BLaER1 (cell line): ENCODE measurements around the gene REST.
"Not testable (repeated sequence)": the region's sequence is repeated elsewhere in the genome, so short reads cannot be mapped to it uniquely, and the experiment has no call there.

Source experiments
- H3K27ac ChIP-seq: shearing (Covaris generic); formaldehyde crosslinking; 2 replicates; pipeline ENCODE4 v1.8.1; 2022
- H3K27me3 ChIP-seq: shearing (Covaris generic); formaldehyde crosslinking; 2 replicates; pipeline ENCODE4 v1.8.1; 2022
- H3K36me3 ChIP-seq: shearing (Covaris generic); formaldehyde crosslinking; 2 replicates; pipeline ENCODE4 v1.8.1; 2022
- H3K4me1 ChIP-seq: shearing (Covaris generic); formaldehyde crosslinking; 2 replicates; pipeline ENCODE4 v1.8.1; 2022
- H3K4me2 ChIP-seq: shearing (Covaris generic); formaldehyde crosslinking; 2 replicates; pipeline ENCODE4 v1.8.1; 2022
- H3K4me3 ChIP-seq: shearing (Covaris generic); formaldehyde crosslinking; 2 replicates; pipeline ENCODE4 v1.8.1; 2022
- H3K9ac ChIP-seq: shearing (Covaris generic); formaldehyde crosslinking; 2 replicates; pipeline ENCODE4 v1.8.1; 2022
- H3K9me3 ChIP-seq: shearing (Covaris generic); formaldehyde crosslinking; 2 replicates; pipeline ENCODE4 v1.8.1; 2022
- H4K20me1 ChIP-seq: shearing (Covaris generic); formaldehyde crosslinking; 2 replicates; pipeline ENCODE4 v1.8.1; 2022
- Cebpa-rat ChIP-seq: shearing (Covaris generic); IDR thresholded peaks from 2 replicates; pipeline ENCODE4 v1.8.1; 2022

The REST gene

DNA sequence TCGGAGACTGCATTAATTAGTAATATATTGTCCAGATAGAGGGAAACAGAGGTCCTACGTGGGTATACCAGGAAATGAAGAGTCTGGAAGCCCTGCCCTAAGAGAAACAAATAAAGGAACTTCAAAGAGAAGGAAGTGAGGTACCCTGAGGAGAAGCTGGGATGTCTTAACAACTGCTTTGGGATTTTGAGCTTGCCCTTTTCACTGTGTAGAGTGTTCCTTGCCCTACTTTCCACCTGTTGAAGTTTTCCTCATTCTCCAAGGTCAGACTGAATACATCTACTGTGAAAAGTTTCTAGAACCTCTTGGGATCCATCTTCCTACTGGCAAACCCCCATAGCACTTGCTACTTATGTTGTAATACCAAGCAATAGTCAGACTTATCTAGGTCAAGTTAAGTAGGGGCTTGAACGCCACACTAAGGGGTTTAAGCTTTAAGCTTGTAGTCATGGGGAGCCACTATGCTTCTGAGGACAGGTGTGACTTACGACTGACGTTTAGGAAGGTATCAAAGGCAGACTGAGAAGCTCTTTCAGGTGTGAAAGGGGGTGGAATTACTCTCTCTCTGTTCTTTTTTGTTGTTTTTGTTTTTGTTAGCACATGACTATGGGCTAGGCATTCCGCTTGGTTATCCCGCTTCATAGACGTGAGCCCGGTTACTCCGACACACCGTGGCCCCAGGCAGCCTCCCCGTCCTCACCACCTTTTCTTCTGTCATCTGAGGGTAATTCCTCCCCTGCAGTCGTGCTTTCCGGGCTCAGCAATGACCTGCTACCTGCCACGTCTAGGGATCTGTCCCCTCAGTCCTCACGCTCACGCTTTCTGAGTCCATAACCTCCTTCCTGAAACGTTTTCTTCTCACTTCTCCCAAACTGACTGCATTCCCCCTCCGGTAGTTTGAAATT is 959 bp upstream of the REST start:
- H3K4me1 ChIP-seq: peaks cover 37% of the 10 kb centered on the region
- H3K9ac ChIP-seq: 0 out of 2 replicates have a peak overlapping the region, but pooled peaks have one; percentile 30
- H3K36me3 ChIP-seq: peaks cover 9% of the 10 kb centered on the region
- H3K27me3 ChIP-seq: no peaks in the 10 kb centered on the region
- no peaks in the 10 kb centered on the region for H3K9me3 ChIP-seq
- no peak overlapping the region for H3K27ac ChIP-seq
- H3K4me3 ChIP-seq: peak overlapping the region; percentile 89
- H4K20me1 ChIP-seq: peaks cover 33% of the 10 kb centered on the region
- no peak for TF ChIP-seq Cebpa-rat
- H3K4me2 ChIP-seq: peak overlapping the region; percentile 70

DNA sequence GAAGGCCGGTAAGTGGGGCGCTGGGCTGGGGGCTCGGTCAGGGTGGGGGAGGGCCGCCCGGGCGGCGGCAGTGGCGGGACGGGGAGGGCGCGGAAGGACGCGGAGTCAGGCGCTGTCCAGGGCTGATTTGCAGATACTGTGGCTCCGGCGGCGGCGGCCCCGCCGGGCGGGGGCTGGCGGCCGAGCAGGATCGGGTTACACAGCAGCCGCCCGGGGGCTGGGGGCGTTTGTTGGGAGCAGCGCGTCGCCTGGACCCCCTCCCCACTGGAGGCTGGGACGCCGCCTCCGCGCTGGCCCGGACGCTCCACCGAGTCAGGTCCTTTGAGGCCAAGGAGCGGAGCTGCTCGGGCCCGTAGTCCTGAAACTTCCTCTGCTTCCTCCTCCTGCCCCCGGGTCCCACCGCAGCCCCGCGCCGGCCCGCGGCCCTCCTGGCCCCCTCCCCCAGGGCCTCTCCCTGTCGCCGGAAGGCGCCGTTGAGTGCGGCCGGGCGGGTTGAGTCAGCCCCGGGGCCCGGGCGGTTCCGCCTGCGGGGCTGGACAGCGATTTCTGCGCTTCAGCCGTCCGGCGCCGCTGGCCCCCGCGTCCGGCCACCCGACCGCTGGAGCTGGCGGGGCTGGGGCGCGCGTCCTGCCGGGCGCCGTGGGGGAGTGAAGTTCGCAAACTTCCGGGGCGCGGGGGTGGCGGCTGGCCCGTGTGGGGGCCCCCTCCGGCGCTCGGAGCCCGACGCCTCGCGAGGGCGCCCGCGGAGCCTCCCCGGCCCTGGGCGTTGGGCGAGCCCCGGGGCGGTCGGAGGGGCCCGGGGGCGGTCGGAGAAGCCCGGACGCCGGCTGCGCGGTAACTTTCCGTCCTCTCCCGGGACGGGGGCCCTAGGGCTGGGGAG is 746 bp downstream of the REST start:
- Histone ChIP-seq H3K4me1 (peaks cover 54% of the 10 kb centered on the region), H3K27me3 (no peaks in the 10 kb centered on the region), H3K4me2 (peak overlapping the region; percentile 81), H3K9me3 (no peaks in the 10 kb centered on the region), H3K27ac (peak overlapping the region; percentile 98), H3K9ac (peak overlapping the region; percentile 97), H4K20me1 (peaks cover 50% of the 10 kb centered on the region), H3K4me3 (peak overlapping the region; percentile 89), H3K36me3 (peaks cover 25% of the 10 kb centered on the region)
- TF ChIP-seq Cebpa-rat: no peak

DNA sequence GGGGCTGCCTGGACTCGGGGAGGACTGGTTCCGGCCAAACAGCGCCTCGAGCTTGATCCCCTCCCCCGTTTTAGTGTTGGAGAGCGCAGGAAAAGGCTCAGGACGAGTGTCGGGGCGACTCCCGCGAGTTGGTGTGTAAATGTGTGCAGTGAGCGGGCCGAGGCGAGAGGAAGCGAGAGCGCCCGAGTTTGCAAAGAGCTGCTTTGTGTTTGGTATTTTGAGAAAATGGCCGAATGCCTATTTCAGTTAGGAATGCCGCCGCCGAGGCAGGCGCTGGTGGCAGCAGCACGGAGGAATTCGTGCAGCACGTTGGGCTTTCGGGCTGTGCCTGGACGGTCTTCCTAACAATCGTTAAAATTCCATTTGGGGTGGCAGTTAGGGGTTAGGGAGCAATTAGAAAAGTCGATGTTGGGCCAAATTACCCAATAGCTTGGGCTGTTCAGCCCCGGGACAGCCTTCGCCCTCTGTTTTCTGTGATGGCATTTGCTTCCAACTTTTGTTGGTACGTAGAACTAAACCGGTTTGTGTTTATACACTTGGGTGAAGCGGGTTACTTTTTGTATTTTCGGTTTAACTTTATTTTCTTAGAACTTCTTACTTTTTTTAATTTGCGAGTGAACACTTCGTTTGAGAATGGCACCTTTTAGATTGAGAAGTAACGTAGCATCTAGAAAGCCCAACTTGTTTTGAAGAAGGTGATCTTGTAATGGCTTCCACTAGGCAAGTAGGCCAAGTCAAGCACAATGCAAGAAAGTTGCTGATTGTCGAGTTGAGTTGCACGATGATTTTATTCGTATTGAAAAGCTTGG is 1.6 kb downstream of the REST start:
- TF ChIP-seq Cebpa-rat: no peak
- H4K20me1 ChIP-seq: peaks cover 59% of the 10 kb centered on the region
- peak overlapping the region; percentile 81 for H3K4me2 ChIP-seq
- peaks cover 60% of the 10 kb centered on the region for H3K4me1 ChIP-seq
- peak overlapping the region; percentile 89 for H3K4me3 ChIP-seq
- no peaks in the 10 kb centered on the region for H3K27me3 ChIP-seq
- peak overlapping the region; percentile 97 for H3K9ac ChIP-seq
- H3K9me3 ChIP-seq: no peaks in the 10 kb centered on the region
- peaks cover 34% of the 10 kb centered on the region for H3K36me3 ChIP-seq
- peak overlapping the region; percentile 98 for H3K27ac ChIP-seq

DNA sequence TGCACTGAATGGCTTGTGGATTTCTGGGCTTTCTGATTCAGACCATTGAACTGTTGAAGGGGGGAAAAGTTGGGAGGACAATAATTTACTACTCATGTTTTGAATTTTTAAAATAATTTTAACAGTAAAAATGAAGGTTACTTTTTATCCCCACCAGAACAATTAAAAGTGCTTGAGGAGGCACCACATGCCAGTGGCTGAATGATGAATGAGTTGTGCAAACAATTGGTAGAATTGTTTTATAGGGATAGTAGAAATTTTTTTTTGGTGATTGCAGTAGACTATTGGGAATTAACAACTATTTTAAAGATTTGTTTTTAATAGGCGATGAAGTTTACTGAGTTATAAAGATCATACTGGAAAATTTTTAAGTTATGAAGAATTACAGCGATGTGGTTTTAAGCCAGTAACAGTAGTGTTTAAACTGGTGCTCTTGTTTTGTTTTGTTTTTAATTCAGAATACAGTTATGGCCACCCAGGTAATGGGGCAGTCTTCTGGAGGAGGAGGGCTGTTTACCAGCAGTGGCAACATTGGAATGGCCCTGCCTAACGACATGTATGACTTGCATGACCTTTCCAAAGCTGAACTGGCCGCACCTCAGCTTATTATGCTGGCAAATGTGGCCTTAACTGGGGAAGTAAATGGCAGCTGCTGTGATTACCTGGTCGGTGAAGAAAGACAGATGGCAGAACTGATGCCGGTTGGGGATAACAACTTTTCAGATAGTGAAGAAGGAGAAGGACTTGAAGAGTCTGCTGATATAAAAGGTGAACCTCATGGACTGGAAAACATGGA is 2.7 kb downstream of the REST start:
- Histone ChIP-seq H3K9me3 (no peaks in the 10 kb centered on the region), H3K9ac (peak overlapping the region; percentile 97), H3K4me2 (peak overlapping the region; percentile 81), H3K27me3 (no peaks in the 10 kb centered on the region), H3K27ac (peak overlapping the region; percentile 98), H3K4me1 (peaks cover 67% of the 10 kb centered on the region), H3K36me3 (peaks cover 45% of the 10 kb centered on the region), H3K4me3 (peak overlapping the region; percentile 89), H4K20me1 (peaks cover 70% of the 10 kb centered on the region)
- TF ChIP-seq Cebpa-rat: no peak

GRCh38 chr4:56914336-56914735 is 6.6 kb downstream of the REST start:
- Histone ChIP-seq H3K4me3 (no peak overlapping the region), H4K20me1 (peaks cover 98% of the 10 kb centered on the region), H3K4me2 (no peak overlapping the region), H3K36me3 (peaks cover 82% of the 10 kb centered on the region), H3K4me1 (peaks cover 71% of the 10 kb centered on the region), H3K9ac (no peak overlapping the region), H3K27me3 (no peaks in the 10 kb centered on the region), H3K9me3 (no peaks in the 10 kb centered on the region), H3K27ac (no peak overlapping the region)
- no peak for TF ChIP-seq Cebpa-rat

DNA sequence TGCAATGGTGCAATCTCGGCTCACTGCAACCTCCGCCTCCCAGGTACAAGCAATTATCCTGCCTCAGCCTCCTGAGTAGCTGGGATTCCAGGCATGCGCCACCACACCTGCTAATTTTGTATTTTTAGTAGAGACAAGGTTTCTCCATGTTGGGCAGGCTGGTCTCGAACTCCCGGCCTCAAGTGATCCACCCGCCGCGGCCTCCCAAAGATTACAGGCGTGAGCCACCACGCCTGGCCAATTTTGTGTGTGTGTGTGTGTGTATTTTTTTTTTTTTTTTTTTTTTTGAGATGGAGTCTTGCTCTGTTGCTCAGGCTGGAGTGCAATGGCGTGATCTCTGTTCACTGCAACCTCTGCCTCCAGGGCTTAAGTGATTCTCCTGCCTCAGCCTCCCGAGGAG is 7.3 kb downstream of the REST start:
- H3K4me2 ChIP-seq: 0 out of 2 replicates have a peak overlapping the region, but pooled peaks have one; percentile 24
- H3K36me3 ChIP-seq: peaks cover 89% of the 10 kb centered on the region
- not testable (repeated sequence) for H3K9ac ChIP-seq, H3K27me3 ChIP-seq, H3K4me3 ChIP-seq, H3K9me3 ChIP-seq, H3K27ac ChIP-seq
- H3K4me1 ChIP-seq: peaks cover 69% of the 10 kb centered on the region
- H4K20me1 ChIP-seq: peaks cover 100% of the 10 kb centered on the region

- H3K36me3 ChIP-seq: peaks cover 98% of the 10 kb centered on the region
Observed at GRCh38 chr4:56927196-56927595, 19.5 kb downstream of the REST start.

GRCh38 chr4:56930638-56931037 is 22.9 kb downstream of the REST start:
- Histone ChIP-seq H3K9me3 (no peaks in the 10 kb centered on the region), H3K27me3 (no peaks in the 10 kb centered on the region), H3K9ac (no peak overlapping the region), H3K4me3 (no peak overlapping the region), H3K36me3 (peaks cover 86% of the 10 kb centered on the region), H3K4me2 (no peak overlapping the region), H4K20me1 (peaks cover 95% of the 10 kb centered on the region), H3K27ac (no peak overlapping the region), H3K4me1 (no peaks in the 10 kb centered on the region)
- TF ChIP-seq Cebpa-rat: no peak

More at GRCh38 chr4:56927196-56927595, 19.5 kb downstream of the REST start:
- peaks cover 97% of the 10 kb centered on the region for H4K20me1 ChIP-seq
- H3K27ac ChIP-seq: no peak overlapping the region
- TF ChIP-seq Cebpa-rat: no peak
- no peaks in the 10 kb centered on the region for H3K27me3 ChIP-seq
- no peaks in the 10 kb centered on the region for H3K4me1 ChIP-seq
- H3K4me3 ChIP-seq: no peak overlapping the region
- no peak overlapping the region for H3K4me2 ChIP-seq
- H3K9me3 ChIP-seq: no peaks in the 10 kb centered on the region
- H3K9ac ChIP-seq: no peak overlapping the region
